Middle frontal gyrus (tissue), 1 donor: ENCODE results near the gene LKAAEAR1.

Experiments used
- DNase-seq: peaks from one replicate; pipeline ENCODE4 v3.0.0-alpha.2; 2015; ENCODE audit warnings: low spot score; ENCODE audit errors: extremely low spot score

The LKAAEAR1 gene

GRCh38 chr20:64080013-64080812 is 4.0 kb downstream of the LKAAEAR1 start, which contains the start of gene OPRL1:
TSS of gene OPRL1 (plus strand) at chr20:64080082. CDS start at chr20:64092721, 12,639 bp downstream.
- no peak for DNase-seq

DNA sequence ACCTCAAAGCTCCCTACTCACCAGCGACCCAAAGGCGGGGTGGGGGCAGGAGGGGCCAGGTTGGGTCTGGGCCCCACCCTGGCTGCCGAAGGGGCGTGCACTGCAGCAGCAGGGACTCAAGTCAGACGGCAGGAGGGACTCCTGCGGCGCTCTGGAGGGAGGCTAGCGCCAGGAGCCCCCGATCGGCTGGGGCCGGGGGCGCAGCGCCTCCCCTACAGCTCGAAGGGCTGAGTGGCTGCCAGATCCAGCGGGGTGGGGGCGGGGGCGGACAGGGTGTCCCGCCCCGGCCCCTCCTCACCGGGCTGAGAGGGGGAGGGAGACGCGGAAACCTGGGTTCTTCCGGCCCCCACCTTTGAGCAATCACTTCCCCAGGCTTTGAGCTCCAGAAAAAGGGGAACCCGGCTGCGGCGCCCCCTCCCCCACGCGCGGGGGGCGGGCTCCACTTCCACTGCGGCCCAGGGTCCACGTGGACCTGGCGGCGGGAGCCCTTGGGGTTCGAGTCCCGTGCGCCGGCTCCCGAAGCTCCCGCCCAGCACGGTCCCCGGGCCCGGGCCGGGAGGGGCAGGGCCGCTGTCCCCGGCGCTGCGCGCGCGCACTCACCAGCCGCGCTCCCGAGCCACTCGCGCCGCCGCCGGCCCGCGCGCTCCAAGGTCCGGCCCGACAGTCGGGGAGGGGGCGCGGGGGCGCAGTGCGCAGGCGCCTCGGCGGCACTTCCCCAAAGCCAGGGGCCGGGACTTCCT is 4.8 kb downstream of the LKAAEAR1 start, which contains the start of gene RGS19:
TSS of gene RGS19 (minus strand) at position 246 of the 740 bp plus-strand sequence. CDS start 2,632 bp downstream, outside the sequence.
- DNase-seq: no peak

DNA sequence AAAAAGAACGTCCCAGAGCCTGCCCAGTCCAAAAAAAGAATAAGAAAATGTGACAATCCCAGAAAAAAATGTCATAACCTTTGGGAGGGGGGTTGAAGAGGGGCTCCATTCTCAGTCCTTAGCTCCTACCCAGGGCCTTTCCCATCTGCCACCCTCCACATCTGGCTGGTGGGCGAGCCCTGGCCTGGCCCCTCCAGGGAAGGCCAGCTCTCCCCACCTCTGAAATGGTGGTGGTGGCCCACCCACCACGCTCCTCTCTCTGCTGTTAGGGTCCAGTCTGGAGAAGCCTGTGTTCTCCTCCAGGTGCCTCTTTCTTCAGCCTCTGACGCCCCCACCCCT is 5.3 kb downstream of the LKAAEAR1 start:
- DNase-seq: no peak

- no peak for DNase-seq
Observed at GRCh38 chr20:64077876-64078551, 6.2 kb downstream of the LKAAEAR1 start.

- no peak for DNase-seq
Observed at GRCh38 chr20:64077541-64077875, 6.7 kb downstream of the LKAAEAR1 start.

DNA sequence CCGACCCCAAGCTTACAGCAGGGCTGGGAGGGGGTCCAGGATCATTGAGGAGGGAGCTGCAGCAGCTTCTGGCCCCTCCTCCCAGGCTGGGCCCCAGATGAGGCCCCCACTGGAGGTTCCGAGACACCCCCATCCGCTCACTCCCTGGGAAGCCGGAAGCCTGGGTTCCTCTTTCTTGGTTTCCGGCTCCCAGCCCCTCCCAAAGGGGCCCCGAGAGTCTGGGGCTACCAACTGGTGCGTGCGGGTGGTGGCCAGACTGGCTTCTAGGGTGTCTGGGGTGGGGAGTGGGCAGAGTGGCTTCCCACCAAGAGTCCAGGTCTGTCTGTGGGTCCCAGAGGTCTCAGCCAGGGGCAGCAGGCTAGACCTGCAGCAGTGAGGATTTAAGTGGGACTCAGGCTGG is 7.1 kb downstream of the LKAAEAR1 start:
- no peak for DNase-seq

GRCh38 chr20:64076061-64076997 is 7.9 kb downstream of the LKAAEAR1 start:
- DNase-seq: no peak

- no peak for DNase-seq
Observed at GRCh38 chr20:64075556-64075955, 8.6 kb downstream of the LKAAEAR1 start.

DNA sequence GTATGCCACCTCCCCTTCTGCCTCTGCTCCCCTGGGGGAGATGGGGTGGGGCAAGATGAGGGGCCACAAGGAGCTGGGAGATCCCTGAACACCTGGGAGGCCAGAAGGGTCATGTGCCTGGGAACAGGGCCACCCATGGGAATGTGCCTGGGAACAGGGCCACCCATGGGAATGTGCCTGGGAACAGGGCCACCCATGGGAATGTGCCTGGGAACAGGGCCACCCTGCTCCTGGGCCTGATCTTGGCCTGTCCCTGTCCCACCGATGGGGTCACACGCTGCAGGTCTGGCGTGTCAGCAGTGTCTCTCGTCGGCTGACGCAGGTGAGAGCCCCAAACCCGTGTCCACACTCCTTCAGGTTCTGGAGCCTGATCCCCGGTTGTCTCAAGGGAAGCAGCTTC is 9.2 kb downstream of the LKAAEAR1 start:
- no peak for DNase-seq

- no peak for DNase-seq
Observed at GRCh38 chr20:64074184-64074789, 9.9 kb downstream of the LKAAEAR1 start.

DNA sequence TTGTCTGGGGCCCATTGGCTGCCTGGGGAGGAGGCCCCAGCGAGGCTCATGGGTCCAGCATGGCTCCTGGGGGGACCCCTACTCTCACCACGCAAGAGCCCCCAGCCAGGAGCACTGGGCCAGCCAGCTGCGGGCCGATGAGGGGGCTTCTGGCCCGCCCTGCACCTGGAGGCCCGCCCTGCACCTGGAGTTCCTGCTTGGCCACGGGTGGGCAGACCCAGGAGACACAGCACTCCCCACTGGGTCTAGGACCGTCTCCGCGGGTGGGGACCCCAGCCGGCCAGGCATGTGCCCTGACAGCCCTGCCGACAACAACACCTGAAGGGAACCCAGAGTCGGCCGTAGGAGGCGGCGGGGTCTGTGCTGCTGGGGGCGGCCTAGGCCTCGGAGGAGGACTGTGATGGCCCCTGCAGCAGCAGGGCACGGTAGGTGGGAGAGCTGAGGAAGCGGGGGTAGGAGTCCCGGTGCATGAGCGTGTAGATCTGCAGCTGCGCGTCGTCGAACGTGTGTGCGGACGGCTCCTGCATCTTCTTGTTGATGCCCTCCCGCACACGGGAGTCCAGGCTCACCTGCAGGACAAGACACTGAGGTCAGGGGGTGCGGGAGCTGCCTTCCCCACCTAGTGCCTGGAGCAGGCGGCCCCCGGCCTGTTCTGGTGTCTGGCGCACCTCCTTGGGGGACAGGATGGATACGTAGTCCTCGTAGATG is 10.6 kb downstream of the LKAAEAR1 start:
- no peak for DNase-seq

- no peak for DNase-seq
Observed at GRCh38 chr20:64072498-64073063, 11.6 kb downstream of the LKAAEAR1 start.

GRCh38 chr20:64071341-64072332 is 12.6 kb downstream of the LKAAEAR1 start:
- no peak for DNase-seq

DNA sequence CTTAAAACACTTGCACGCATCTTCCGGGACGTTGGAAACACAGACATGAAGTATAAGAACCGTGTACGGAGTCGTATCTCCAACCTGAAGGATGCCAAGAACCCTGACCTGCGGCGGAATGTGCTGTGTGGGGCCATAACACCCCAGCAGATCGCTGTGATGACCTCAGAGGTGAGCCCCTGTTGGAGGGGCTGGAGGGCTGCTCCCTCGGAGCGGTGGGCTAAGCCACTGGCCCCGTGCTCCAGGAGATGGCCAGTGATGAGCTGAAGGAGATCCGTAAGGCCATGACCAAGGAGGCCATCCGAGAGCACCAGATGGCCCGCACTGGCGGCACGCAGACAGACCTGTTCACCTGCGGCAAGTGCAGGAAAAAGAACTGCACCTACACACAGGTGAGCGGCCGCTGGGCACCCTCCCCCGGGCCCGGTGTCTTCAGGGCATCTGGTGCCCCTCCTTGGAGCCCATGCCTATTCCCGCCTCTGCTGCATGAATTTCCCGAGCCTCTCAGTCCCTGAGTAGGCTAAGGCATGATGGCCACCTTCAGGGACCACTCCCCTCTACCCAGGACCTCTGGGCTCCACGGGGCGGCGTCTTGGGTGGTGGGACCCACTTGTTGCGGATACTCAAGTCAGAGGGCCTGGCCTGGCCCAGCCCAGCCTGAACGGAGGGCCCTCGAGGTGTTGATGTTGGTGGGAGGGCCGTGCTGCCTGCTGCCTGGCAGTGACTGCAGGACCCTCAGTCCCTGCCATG is 13.8 kb downstream of the LKAAEAR1 start:
- no peak for DNase-seq

GRCh38 chr20:64069614-64070243 is 14.5 kb downstream of the LKAAEAR1 start:
- DNase-seq: no peak

DNA sequence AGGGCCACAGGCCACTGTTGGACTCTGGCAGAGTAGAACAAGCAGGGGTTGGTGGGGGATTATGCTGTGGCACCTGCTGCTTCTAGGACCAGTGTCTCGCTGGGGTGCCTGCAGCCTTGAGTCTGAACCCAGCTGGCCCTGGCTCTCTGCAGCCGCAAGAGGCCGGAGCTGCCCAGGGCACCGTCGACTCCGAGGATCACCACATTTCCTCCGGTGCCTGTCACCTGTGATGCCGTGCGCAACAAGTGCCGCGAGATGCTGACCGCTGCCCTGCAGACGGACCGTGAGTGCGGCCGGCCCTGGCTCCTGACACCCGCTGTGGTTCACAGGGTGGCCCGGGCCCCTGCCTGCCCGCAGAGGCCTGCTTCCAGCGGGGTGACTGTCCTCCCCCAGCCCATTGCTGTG is 15.0 kb downstream of the LKAAEAR1 start:
- no peak for DNase-seq
